Measurements from ENCODE around the gene RERE. TPM values are rescaled to one million over a fixed set of nuclear protein-coding genes. Genes with fewer than 3 reads are reported as not detected.
A peak's percentile ranks its signal among the peaks of the same experiment; 100 is the strongest.

RERE gene
- total RNA-seq, 2 donors from 2014 or later = 74.5 to 128 TPM

DNA sequence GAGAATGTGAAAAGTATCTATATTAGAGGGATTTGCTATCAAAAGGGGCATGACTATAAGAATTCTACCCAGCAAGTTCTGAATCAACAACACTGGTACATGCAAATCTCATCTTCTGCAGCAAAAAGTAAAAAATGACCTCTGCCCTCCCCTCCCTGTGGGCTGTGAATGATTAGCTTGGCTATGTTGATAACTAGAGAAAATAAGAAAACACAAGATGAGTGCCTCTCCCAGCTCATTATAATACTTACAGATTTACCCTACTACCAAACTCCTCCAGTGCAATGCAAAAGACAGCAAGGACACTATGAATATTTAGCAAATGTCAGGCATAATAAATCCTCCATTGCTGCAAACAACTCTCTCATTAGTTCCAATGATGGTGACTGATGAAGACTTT, 397.1 kb downstream of the RERE start:
- no peaks in the 10 kb centered on the region for H3K9me3 ChIP-seq
- TF ChIP-seq POLR2A (IDR thresholded peaks at IDR 0.05) = no peak
- TF ChIP-seq, protein P1, sequence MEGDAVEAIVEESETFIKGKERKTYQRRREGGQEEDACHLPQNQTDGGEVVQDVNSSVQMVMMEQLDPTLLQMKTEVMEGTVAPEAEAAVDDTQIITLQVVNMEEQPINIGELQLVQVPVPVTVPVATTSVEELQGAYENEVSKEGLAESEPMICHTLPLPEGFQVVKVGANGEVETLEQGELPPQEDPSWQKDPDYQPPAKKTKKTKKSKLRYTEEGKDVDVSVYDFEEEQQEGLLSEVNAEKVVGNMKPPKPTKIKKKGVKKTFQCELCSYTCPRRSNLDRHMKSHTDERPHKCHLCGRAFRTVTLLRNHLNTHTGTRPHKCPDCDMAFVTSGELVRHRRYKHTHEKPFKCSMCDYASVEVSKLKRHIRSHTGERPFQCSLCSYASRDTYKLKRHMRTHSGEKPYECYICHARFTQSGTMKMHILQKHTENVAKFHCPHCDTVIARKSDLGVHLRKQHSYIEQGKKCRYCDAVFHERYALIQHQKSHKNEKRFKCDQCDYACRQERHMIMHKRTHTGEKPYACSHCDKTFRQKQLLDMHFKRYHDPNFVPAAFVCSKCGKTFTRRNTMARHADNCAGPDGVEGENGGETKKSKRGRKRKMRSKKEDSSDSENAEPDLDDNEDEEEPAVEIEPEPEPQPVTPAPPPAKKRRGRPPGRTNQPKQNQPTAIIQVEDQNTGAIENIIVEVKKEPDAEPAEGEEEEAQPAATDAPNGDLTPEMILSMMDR (IDR thresholded peaks at IDR 0.05) = no peak
- intact Hi-C loops (cut with DNase I) = no loop called here

DNA sequence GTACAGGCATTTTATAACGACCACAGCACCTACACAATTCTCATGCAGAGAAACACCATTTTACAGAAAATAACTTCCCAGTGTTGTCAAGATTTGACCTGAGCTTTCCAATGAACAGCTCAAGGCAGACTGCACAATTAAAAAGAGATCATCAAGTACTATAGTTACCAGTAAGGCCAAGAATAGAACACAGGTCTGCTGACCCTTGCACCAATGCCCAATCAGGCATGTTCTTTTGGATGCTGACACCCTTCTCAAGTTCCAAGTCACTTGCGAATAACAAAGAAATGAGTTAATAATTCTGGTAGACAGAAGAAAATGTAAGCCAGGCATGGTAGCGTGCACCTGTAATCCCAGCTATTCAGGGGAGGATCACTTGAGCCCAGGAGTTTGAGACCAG, 397.6 kb downstream of the RERE start:
- TF ChIP-seq POLR2A (IDR thresholded peaks at IDR 0.05) = no peak
- TF ChIP-seq, protein P1 (IDR thresholded peaks at IDR 0.05) = no peak
- no peak overlapping the region for H3K4me3 ChIP-seq
- peak overlapping the region in 3 of 4 donors; percentile 49 to 98 (median 96) for H3K27ac ChIP-seq
- peaks cover 80% of the 10 kb centered on the region for H3K4me1 ChIP-seq
- H3K36me3 ChIP-seq (replicated peaks in 1 of 2; ENCODE audit: insufficient read depth in 1 of 2, low read depth in 2 of 2) = peaks cover 0 to 2% of the 10 kb centered on the region in 2 donors
- 29 to 38% methylated on average over 3 of the region's 3 CpGs for WGBS, 2 donors
- no peaks in the 10 kb centered on the region for H3K9me3 ChIP-seq
- H3K27me3 ChIP-seq = no peaks in the 10 kb centered on the region
- intact Hi-C loops (cut with DNase I) = no loop called here
- no peak for ATAC-seq
- DNase-seq = no peak

More for the DNA sequence above, 397.1 kb downstream of the RERE start:
- ATAC-seq (no peak), DNase-seq (peak in 2 of 4 donors; percentile 36 to 48)
- Histone ChIP-seq H3K27me3 (no peaks in the 10 kb centered on the region), H3K27ac (peak overlapping the region in 3 of 4 donors; percentile 49 to 98 (median 96)), H3K36me3 (replicated peaks in 1 of 2; ENCODE audit: insufficient read depth in 1 of 2, low read depth in 2 of 2) (peaks cover 0 to 2% of the 10 kb centered on the region in 2 donors), H3K4me1 (peaks cover 80% of the 10 kb centered on the region), H3K4me3 (no peak overlapping the region)

DNA sequence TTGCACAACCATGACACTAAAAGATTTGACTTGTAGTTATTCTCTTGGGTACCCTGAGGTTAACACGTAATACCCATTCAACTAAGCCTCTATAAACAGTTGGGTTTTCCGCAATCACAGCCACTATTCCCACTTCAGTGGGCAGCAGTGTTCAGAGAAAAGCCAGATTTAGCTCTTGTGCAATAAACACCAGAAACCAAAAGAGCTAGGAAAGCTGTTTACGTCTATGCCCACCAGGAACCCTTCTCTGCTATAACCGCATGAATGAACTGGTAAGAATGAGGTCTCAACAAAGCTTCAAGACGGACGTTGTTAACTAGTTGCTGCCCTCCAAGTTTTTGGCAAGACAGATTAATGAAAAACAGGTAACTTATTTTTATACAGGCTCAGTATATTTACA, 398.3 kb downstream of the RERE start:
- DNase-seq = no peak
- no peak for ATAC-seq
- H3K27ac ChIP-seq = peak overlapping the region in 3 of 4 donors; percentile 49 to 98 (median 96)
- H3K4me1 ChIP-seq = peaks cover 80% of the 10 kb centered on the region
- peaks cover 0 to 2% of the 10 kb centered on the region in 2 donors for H3K36me3 ChIP-seq (replicated peaks in 1 of 2; ENCODE audit: insufficient read depth in 1 of 2, low read depth in 2 of 2)
- H3K9me3 ChIP-seq = no peaks in the 10 kb centered on the region
- intact Hi-C loops (cut with DNase I) = no loop called here
- TF ChIP-seq, protein P1 (IDR thresholded peaks at IDR 0.05) = no peak
- no peak for TF ChIP-seq POLR2A (IDR thresholded peaks at IDR 0.05)
- no peaks in the 10 kb centered on the region for H3K27me3 ChIP-seq
- H3K4me3 ChIP-seq = no peak overlapping the region
- WGBS, 2 donors = 61 to 62% methylated on average over 6 of the region's 6 CpGs

DNA sequence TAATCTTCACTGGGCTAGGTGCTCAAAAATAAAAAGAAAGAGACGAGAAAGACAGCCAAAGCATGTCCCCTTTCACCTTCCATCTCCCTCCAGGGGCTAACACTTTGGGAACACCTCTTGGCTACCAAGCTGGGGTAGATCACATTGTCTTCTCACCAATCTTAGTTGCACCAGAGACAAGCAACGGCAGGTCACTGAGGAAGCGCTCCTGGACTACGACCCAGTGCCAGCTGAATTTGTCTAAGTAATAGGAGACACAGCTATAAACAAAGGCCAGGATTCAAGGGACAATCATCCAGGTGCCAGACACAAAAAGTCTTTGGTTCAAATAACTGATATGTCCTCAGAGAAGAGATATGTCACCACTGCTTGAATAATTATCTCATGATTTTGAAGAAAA, 399.1 kb downstream of the RERE start:
- H3K4me3 ChIP-seq = no peak overlapping the region
- H3K27ac ChIP-seq = peak overlapping the region in 2 of 4 donors; percentile 10 to 48
- H3K4me1 ChIP-seq = peaks cover 86% of the 10 kb centered on the region
- no peaks in the 10 kb centered on the region for H3K27me3 ChIP-seq
- DNase-seq (no peak), ATAC-seq (no peak)
- no peak for TF ChIP-seq POLR2A (IDR thresholded peaks at IDR 0.05)
- TF ChIP-seq, protein P1 (IDR thresholded peaks at IDR 0.05) = no peak
- H3K36me3 ChIP-seq (replicated peaks in 1 of 2; ENCODE audit: insufficient read depth in 1 of 2, low read depth in 2 of 2) = peaks cover 0 to 2% of the 10 kb centered on the region in 2 donors
- H3K9me3 ChIP-seq = no peaks in the 10 kb centered on the region
- WGBS, 2 donors = 82 to 95% methylated on average over 4 of the region's 4 CpGs
- intact Hi-C loops (cut with DNase I) = no loop called here

DNA sequence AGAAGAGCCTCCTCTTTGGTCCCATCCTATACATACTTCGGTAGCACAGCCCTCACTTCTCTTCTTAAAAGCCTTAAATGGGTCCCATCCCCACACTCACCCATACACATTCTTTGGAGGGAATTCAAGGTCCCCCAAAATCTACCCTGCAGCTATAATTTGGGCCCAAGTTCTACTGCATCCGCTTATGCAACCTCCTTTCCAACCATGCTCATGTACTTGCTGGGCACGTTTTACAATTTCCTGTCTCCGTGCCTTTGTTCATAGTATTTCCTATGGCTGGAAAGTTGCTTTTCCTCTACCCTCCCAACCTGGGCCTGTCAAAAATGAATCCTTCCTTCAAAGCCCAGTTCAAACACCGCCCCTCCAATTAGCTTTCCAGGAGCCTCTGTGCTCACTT, 399.8 kb downstream of the RERE start:
- H3K36me3 ChIP-seq (replicated peaks in 1 of 2; ENCODE audit: insufficient read depth in 1 of 2, low read depth in 2 of 2) = peaks cover 0 to 2% of the 10 kb centered on the region in 2 donors
- H3K27me3 ChIP-seq = no peaks in the 10 kb centered on the region
- no peaks in the 10 kb centered on the region for H3K9me3 ChIP-seq
- H3K27ac ChIP-seq = peak overlapping the region in 3 of 4 donors; percentile 10 to 48 (median 38)
- no peak for DNase-seq
- H3K4me3 ChIP-seq = no peak overlapping the region
- no peak for TF ChIP-seq POLR2A (IDR thresholded peaks at IDR 0.05)
- TF ChIP-seq, protein P1 (IDR thresholded peaks at IDR 0.05) = no peak
- no peak for ATAC-seq
- intact Hi-C loops (cut with DNase I) = no loop called here
- H3K4me1 ChIP-seq = peaks cover 93% of the 10 kb centered on the region
- 57 to 92% methylated on average over 5 of the region's 5 CpGs for WGBS, 2 donors

Measured in body of pancreas (tissue), 4 donors.